GM19240 (cell line): ENCODE measurements around the gene ARPC2.
A peak's percentile ranks its signal among the peaks of the same experiment; 100 is the strongest.

Experiments
- DNase-seq: peaks from one replicate; pipeline ENCODE4 v3.0.0; 2011; ENCODE audit warnings: low spot score; ENCODE audit not compliant: insufficient read length

Gene ARPC2

GRCh38 chr2:218217360-218218267, 625 bp downstream of the ARPC2 start:
- no peak for DNase-seq

- no peak for DNase-seq
Measured at GRCh38 chr2:218218268-218219185, 1.5 kb downstream of the ARPC2 start.

- DNase-seq: no peak
Measured at GRCh38 chr2:218219934-218220333, 2.9 kb downstream of the ARPC2 start.

GRCh38 chr2:218221000-218221399, 4.0 kb downstream of the ARPC2 start:
- DNase-seq: no peak

- no peak for DNase-seq
Measured at GRCh38 chr2:218223046-218223445, 6.1 kb downstream of the ARPC2 start.

GRCh38 chr2:218224186-218224585, 7.2 kb downstream of the ARPC2 start:
- DNase-seq: no peak

GRCh38 chr2:218226903-218227302, 9.9 kb downstream of the ARPC2 start:
- no peak for DNase-seq

- DNase-seq: no peak
Measured at GRCh38 chr2:218228366-218229090, 11.5 kb downstream of the ARPC2 start.

GRCh38 chr2:218229239-218229638, 12.2 kb downstream of the ARPC2 start:
- DNase-seq: peak; percentile 16

GRCh38 chr2:218229851-218230250, 12.9 kb downstream of the ARPC2 start:
- DNase-seq: no peak

- peak; percentile 9 for DNase-seq
Measured at GRCh38 chr2:218230882-218231281, 13.9 kb downstream of the ARPC2 start.

GRCh38 chr2:218233543-218233942, 16.6 kb downstream of the ARPC2 start:
- no peak for DNase-seq

- DNase-seq: no peak
Measured at GRCh38 chr2:218234521-218234920, 17.5 kb downstream of the ARPC2 start.

GRCh38 chr2:218235017-218235416, 18.0 kb downstream of the ARPC2 start:
- no peak for DNase-seq

GRCh38 chr2:218236829-218237228, 19.8 kb downstream of the ARPC2 start:
- no peak for DNase-seq

GRCh38 chr2:218238887-218239286, 21.9 kb downstream of the ARPC2 start:
- DNase-seq: no peak

- DNase-seq: no peak
Measured at GRCh38 chr2:218244204-218244603, 27.2 kb downstream of the ARPC2 start.

- DNase-seq: no peak
Measured at GRCh38 chr2:218244665-218245064, 27.7 kb downstream of the ARPC2 start.

- DNase-seq: no peak
Measured at GRCh38 chr2:218245214-218245613, 28.2 kb downstream of the ARPC2 start.

GRCh38 chr2:218249691-218250090, 32.7 kb downstream of the ARPC2 start:
- DNase-seq: no peak

GRCh38 chr2:218252509-218253231, 35.7 kb downstream of the ARPC2 start:
- no peak for DNase-seq
